Caco-2 (cell line): ENCODE results near the gene DGKI. TPM values are rescaled to one million over a fixed set of nuclear protein-coding genes. Genes with fewer than 3 reads are reported as not detected.

Experiments used
- BruUV-seq: library from RNA; stranded (reverse); fragments of 400-500 nt; replicated peaks from 2 replicates; lab custom pipeline; 2021; lab: Mats Ljungman, UMichigan
- CTCF ChIA-PET: fragments of 300-600 bp; sonication (Branson Sonifier 250); formaldehyde crosslinking; loops from one replicate; lab custom pipeline; 2022; ENCODE audit warnings: antibody characterized with exemption; lab: Charles Lee
- POLR2A ChIA-PET: fragments of 300-600 bp; sonication (Branson Sonifier 250); formaldehyde crosslinking; loops from one replicate; lab custom pipeline; 2022; ENCODE audit warnings: antibody characterized with exemption; lab: Charles Lee
- DNase-seq, 2 experiments: peaks; one replicate each; pipeline versions ENCODE4 v3.0.0 to v3.0.0-alpha.2; 2020 to 2022
- H3K27me3 ChIP-seq: replicated peaks from 2 replicates; pipeline ENCODE4 v1.6.0; 2011; ENCODE audit warnings: low read length; ENCODE audit not compliant: control insufficient read depth, insufficient read depth
- H3K36me3 ChIP-seq: 2 replicates; pipeline ENCODE4 v1.5.1; 2011; ENCODE audit warnings: low read length; ENCODE audit not compliant: control insufficient read depth, insufficient read depth
- H3K4me1 ChIP-seq: fragments of 250-450 bp; sonication (Bioruptor Pico); 2 replicates; pipeline ENCODE4 v1.5.1; 2020; ENCODE audit warnings: mild to moderate bottlenecking
- H3K4me3 ChIP-seq: 2 replicates; pipeline ENCODE4 v1.5.1; 2011; ENCODE audit warnings: low read depth, mild to moderate bottlenecking, control low read depth, low read length
- H3K9me3 ChIP-seq: fragments of 250-450 bp; sonication (Bioruptor Pico); 2 replicates; pipeline ENCODE4 v1.5.1; 2020; ENCODE audit warnings: mild to moderate bottlenecking, moderate library complexity
- H3K27ac Mint-ChIP-seq: one replicate; pipeline ENCODE4 v1.8.0; 2022; ENCODE audit warnings: mixed read lengths; ENCODE audit not compliant: unreplicated experiment
- H3K27me3 Mint-ChIP-seq: one replicate; pipeline ENCODE4 v1.8.0; 2022; ENCODE audit warnings: mixed read lengths; ENCODE audit not compliant: insufficient read depth, unreplicated experiment
- H3K36me3 Mint-ChIP-seq: one replicate; pipeline ENCODE4 v1.8.0; 2022; ENCODE audit warnings: mild to moderate bottlenecking, mixed read lengths; ENCODE audit not compliant: insufficient read depth, unreplicated experiment
- H3K4me1 Mint-ChIP-seq: one replicate; pipeline ENCODE4 v1.8.0; 2022; ENCODE audit warnings: low read depth, mixed read lengths; ENCODE audit not compliant: unreplicated experiment
- H3K4me3 Mint-ChIP-seq: one replicate; pipeline ENCODE4 v1.8.0; 2022; ENCODE audit warnings: mild to moderate bottlenecking, moderate library complexity, mixed read lengths; ENCODE audit not compliant: unreplicated experiment
- H3K9me3 Mint-ChIP-seq: one replicate; pipeline ENCODE4 v1.8.0; 2022; ENCODE audit warnings: mixed read lengths; ENCODE audit not compliant: unreplicated experiment
- intact Hi-C: fragments of 100-400 bp; cut with micrococcal nuclease; formaldehyde crosslinking; loops from one replicate; pipeline ENCODE4 v1.10.0; 2022; ENCODE audit not compliant: unreplicated experiment
- total RNA-seq: library from RNA; stranded (reverse); gene quantifications from 2 replicates; pipeline ENCODE4 v1.2.3, GENCODE V29; 2022
- TF ChIP-seq, protein P1 (sequence below), 2 experiments: fragments of 200-600 bp in 1 of 2; IDR thresholded peaks; 1 replicate in 1 of 2; 2 replicates in 1 of 2; pipeline versions ENCODE4 v1.5.1 to v1.8.0; 2011 to 2022; ENCODE audit warnings: antibody characterized with exemption in 1 of 2, control low read depth in 1 of 2, inconsistent platforms in 1 of 2, low read depth in 1 of 2, low read length in 1 of 2, mild to moderate bottlenecking in 1 of 2, moderate library complexity in 1 of 2; ENCODE audit not compliant: insufficient read depth in 1 of 2, severe bottlenecking in 1 of 2, unreplicated experiment in 1 of 2

Gene DGKI
- total RNA-seq, 1 experiment from 2014 or later = 0.84 TPM

DNA sequence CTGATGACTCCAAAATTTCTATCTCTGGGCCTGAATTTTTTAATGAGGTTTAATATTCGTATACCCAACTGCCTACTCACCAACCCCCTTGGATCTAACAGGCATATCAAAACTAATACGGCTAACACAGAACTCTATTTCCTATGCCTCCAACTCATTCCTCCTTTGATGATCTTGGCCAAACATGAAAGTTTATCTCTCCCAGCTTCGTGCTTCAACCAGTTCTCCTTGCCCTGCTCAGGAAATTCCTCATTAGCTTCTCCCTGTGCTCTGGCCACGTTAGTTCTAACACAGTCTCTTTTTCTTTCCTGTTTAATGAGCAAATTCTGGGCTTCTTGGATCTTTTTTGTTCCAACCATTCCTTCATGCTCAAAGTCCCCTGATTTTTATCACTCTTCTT is 364.3 kb downstream of the DGKI start:
- H3K4me1 ChIP-seq = no peaks in the 10 kb centered on the region
- Mint-ChIP-seq H3K36me3 (no peaks in the 10 kb centered on the region), H3K9me3 (no peaks in the 10 kb centered on the region), H3K4me3 (no peak overlapping the region), H3K4me1 (no peaks in the 10 kb centered on the region), H3K27me3 (peaks cover 5% of the 10 kb centered on the region), H3K27ac (no peak overlapping the region)
- no peak for DNase-seq
- CTCF ChIA-PET = no interaction called here
- H3K9me3 ChIP-seq = no peaks in the 10 kb centered on the region
- no peaks in the 10 kb centered on the region for H3K36me3 ChIP-seq
- BruUV-seq = no TSS peak
- H3K4me3 ChIP-seq = no peak overlapping the region
- H3K27me3 ChIP-seq = no peaks in the 10 kb centered on the region
- intact Hi-C loops = no loop called here
- POLR2A ChIA-PET = no interaction called here
- TF ChIP-seq, protein P1, sequence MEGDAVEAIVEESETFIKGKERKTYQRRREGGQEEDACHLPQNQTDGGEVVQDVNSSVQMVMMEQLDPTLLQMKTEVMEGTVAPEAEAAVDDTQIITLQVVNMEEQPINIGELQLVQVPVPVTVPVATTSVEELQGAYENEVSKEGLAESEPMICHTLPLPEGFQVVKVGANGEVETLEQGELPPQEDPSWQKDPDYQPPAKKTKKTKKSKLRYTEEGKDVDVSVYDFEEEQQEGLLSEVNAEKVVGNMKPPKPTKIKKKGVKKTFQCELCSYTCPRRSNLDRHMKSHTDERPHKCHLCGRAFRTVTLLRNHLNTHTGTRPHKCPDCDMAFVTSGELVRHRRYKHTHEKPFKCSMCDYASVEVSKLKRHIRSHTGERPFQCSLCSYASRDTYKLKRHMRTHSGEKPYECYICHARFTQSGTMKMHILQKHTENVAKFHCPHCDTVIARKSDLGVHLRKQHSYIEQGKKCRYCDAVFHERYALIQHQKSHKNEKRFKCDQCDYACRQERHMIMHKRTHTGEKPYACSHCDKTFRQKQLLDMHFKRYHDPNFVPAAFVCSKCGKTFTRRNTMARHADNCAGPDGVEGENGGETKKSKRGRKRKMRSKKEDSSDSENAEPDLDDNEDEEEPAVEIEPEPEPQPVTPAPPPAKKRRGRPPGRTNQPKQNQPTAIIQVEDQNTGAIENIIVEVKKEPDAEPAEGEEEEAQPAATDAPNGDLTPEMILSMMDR (IDR thresholded peaks at IDR 0.05; ENCODE audit: insufficient read depth in 1 of 2, low read depth in 1 of 2, low read length in 1 of 2, severe bottlenecking in 1 of 2, unreplicated experiment in 1 of 2) = no peak

DNA sequence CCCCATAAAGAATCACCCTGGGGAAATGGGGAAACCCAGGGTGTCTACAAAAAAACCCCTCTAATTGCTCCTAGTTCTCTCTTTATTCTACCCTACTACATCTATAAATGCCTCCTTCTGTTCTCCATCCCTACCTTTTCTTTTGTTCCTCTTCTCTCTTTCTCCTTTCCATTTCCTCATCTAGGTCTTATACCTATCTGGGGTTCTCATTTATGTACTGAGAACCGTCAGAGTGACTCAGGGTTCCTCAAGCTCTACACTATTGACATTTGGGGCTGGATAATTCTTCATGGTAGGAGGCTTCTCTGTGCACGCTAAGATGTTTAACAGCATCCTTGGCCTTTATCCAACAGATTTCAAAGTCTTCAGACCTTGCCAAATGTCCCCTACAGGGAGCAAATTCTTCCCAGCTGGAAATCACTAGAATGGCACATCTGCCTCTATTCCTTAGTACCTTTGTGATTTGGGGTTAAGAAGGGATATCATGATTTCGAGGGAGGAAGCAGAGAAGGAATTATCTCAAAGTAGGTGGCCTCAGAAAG is 365.9 kb downstream of the DGKI start:
- no TSS peak for BruUV-seq
- Histone ChIP-seq H3K4me1 (no peaks in the 10 kb centered on the region), H3K36me3 (no peaks in the 10 kb centered on the region), H3K27me3 (no peaks in the 10 kb centered on the region), H3K9me3 (no peaks in the 10 kb centered on the region), H3K4me3 (no peak overlapping the region)
- CTCF ChIA-PET = no interaction called here
- TF ChIP-seq, protein P1 (IDR thresholded peaks at IDR 0.05; ENCODE audit: insufficient read depth in 1 of 2, low read depth in 1 of 2, low read length in 1 of 2, severe bottlenecking in 1 of 2, unreplicated experiment in 1 of 2) = no peak
- no peaks in the 10 kb centered on the region for H3K9me3 Mint-ChIP-seq
- no peaks in the 10 kb centered on the region for H3K4me1 Mint-ChIP-seq
- no peak for DNase-seq
- intact Hi-C loops = no loop called here
- H3K27ac Mint-ChIP-seq = no peak overlapping the region
- H3K36me3 Mint-ChIP-seq = no peaks in the 10 kb centered on the region
- no peak overlapping the region for H3K4me3 Mint-ChIP-seq
- POLR2A ChIA-PET = no interaction called here
- H3K27me3 Mint-ChIP-seq = peaks cover 5% of the 10 kb centered on the region

DNA sequence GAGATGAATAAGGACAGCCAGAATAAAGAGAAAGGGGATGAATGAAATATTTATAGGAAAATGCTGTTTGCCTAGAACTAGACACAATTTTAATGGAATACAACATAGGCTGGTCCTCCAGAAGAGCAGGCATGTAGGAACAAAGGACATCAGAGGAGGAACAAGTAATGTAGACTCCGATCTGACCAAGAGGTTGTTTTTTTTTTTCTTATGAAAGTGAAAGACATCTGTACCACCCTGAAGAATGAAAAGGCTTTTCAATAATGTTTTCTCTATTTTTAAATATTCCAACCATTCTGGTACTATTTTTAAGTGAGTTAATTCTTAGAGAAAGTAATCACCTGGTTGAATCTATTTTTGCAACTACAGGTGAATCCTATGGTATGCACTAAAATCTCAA is 366.4 kb downstream of the DGKI start:
- TF ChIP-seq, protein P1 (IDR thresholded peaks at IDR 0.05; ENCODE audit: insufficient read depth in 1 of 2, low read depth in 1 of 2, low read length in 1 of 2, severe bottlenecking in 1 of 2, unreplicated experiment in 1 of 2) = no peak

More for the DNA sequence above, 366.4 kb downstream of the DGKI start:
- Mint-ChIP-seq H3K4me1 (no peaks in the 10 kb centered on the region), H3K36me3 (no peaks in the 10 kb centered on the region), H3K27me3 (peaks cover 5% of the 10 kb centered on the region), H3K27ac (no peak overlapping the region), H3K9me3 (no peaks in the 10 kb centered on the region), H3K4me3 (no peak overlapping the region)
- ChIA-PET CTCF (no interaction called here), POLR2A (no interaction called here)
- Histone ChIP-seq H3K36me3 (no peaks in the 10 kb centered on the region), H3K4me3 (no peak overlapping the region), H3K9me3 (no peaks in the 10 kb centered on the region), H3K27me3 (no peaks in the 10 kb centered on the region), H3K4me1 (no peaks in the 10 kb centered on the region)
- BruUV-seq = no TSS peak
- DNase-seq = no peak
- intact Hi-C loops = no loop called here
